ENCODE results near the gene CXorf58.
"Not testable (repeated sequence)": the region's sequence is repeated elsewhere in the genome, so short reads cannot be mapped to it uniquely, and the experiment has no call there.

The CXorf58 gene

GRCh38 chrX:23952391-23952790 is 44.6 kb downstream of the CXorf58 start:
- peak; percentile 8 for DNase-seq (ENCODE audit: low spot score)
- no peak overlapping the region for H3K27ac ChIP-seq
- CTCF ChIA-PET = no interaction called here
- POLR2A ChIA-PET (ENCODE audit: low non-redundant PET) = no interaction called here
- no peak for TF ChIP-seq CTCF (conservative IDR thresholded peaks at IDR 0.05; ENCODE audit: low read depth)

GRCh38 chrX:23952984-23953907 is 45.4 kb downstream of the CXorf58 start:
- POLR2A ChIA-PET (ENCODE audit: low non-redundant PET) = no interaction called here
- no peak for TF ChIP-seq CTCF (conservative IDR thresholded peaks at IDR 0.05; ENCODE audit: low read depth)
- CTCF ChIA-PET = no interaction called here
- H3K27ac ChIP-seq = no peak overlapping the region
- DNase-seq (ENCODE audit: low spot score) = no peak

- TF ChIP-seq CTCF (conservative IDR thresholded peaks at IDR 0.05; ENCODE audit: low read depth) = no peak
- DNase-seq (ENCODE audit: low spot score) = no peak
- ChIA-PET POLR2A (ENCODE audit: low non-redundant PET) (no interaction called here), CTCF (no interaction called here)
- no peak overlapping the region for H3K27ac ChIP-seq
These were observed 46.1 kb downstream of the CXorf58 start for GRCh38 chrX:23953908-23954269.

- DNase-seq (ENCODE audit: low spot score) = no peak
- H3K27ac ChIP-seq = no peak overlapping the region
- no peak for TF ChIP-seq CTCF (conservative IDR thresholded peaks at IDR 0.05; ENCODE audit: low read depth)
- ChIA-PET POLR2A (ENCODE audit: low non-redundant PET) (no interaction called here), CTCF (no interaction called here)
These were observed 46.6 kb downstream of the CXorf58 start for GRCh38 chrX:23954396-23954795.

GRCh38 chrX:23959781-23960180 is 52.0 kb downstream of the CXorf58 start:
- POLR2A ChIA-PET (ENCODE audit: low non-redundant PET) = no interaction called here
- DNase-seq (ENCODE audit: low spot score) = no peak
- TF ChIP-seq CTCF (conservative IDR thresholded peaks at IDR 0.05; ENCODE audit: low read depth) = no peak
- CTCF ChIA-PET = no interaction called here
- no peak overlapping the region for H3K27ac ChIP-seq

- TF ChIP-seq CTCF (conservative IDR thresholded peaks at IDR 0.05; ENCODE audit: low read depth) = no peak
These were observed 56.4 kb downstream of the CXorf58 start for GRCh38 chrX:23964191-23964590.

GRCh38 chrX:23965630-23966029 is 57.8 kb downstream of the CXorf58 start:
- DNase-seq (ENCODE audit: low spot score); H3K27ac ChIP-seq; CTCF ChIA-PET; POLR2A ChIA-PET (ENCODE audit: low non-redundant PET): not testable (repeated sequence)

More at GRCh38 chrX:23964191-23964590, 56.4 kb downstream of the CXorf58 start:
- DNase-seq (ENCODE audit: low spot score) = no peak
- ChIA-PET POLR2A (ENCODE audit: low non-redundant PET) (no interaction called here), CTCF (no interaction called here)
- no peak overlapping the region for H3K27ac ChIP-seq

Measured in RWPE1 (cell line).